Fibroblast of skin of right quadriceps (primary cell): ENCODE measurements around the gene PDPN.

Experiments used
- DNase-seq: peaks from one replicate; pipeline ENCODE4 v3.0.0-alpha.2; 2013

Gene PDPN

DNA sequence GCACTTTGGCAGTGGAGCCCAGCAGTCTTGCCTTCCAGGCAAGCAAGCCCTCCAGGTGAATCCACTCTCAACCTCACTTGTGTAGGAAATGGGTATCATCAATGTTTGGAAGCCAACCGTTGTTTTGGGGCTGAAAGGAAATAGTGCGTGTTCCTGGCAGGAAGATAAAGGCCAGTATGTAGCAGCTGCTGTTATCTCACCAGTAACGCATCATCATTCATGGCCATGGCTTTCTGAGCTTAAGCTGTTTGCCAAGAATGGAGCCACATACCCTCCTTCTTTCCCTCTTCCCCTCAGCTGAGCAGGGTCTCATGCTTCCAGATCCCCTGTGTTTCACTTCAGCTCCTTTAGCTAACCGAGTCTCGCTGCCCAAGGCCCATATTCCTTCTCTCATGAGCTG is 2.2 kb upstream of the PDPN start:
- DNase-seq: no peak

DNA sequence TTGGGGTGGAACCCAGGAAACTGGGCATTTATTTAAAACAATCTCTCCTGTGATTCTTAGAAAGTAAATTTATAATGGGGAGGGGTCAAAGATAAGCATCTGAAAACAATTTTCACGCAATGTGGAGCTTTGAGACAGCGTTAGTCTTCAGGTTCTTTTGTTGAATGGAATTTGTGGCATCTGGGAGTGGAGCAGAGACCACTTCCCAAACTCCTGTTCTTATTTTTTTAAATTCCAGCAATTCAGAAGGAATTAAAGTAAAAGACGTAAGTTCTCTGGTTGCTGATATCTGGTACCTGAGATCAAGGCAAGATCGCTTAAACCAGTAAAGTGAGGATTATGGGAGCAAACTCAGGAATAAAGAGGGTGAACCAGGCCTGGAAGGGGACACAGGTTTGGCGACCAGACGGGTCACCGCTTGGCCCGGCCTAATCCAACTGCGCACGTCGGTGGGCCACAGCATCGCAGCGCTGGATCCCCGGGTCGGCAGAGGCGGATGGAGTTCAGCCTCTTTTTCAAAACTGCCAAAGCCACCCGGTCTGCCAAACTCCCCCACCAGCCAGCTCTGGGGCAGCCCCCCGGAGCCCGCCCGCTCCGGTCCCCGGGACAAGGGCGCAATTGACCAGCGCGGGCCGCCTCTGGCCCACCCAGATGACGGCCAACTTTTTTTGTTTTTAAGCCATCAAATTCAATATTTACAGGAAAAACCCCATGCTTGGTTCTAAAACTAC is 754 bp upstream of the PDPN start:
- no peak for DNase-seq

DNA sequence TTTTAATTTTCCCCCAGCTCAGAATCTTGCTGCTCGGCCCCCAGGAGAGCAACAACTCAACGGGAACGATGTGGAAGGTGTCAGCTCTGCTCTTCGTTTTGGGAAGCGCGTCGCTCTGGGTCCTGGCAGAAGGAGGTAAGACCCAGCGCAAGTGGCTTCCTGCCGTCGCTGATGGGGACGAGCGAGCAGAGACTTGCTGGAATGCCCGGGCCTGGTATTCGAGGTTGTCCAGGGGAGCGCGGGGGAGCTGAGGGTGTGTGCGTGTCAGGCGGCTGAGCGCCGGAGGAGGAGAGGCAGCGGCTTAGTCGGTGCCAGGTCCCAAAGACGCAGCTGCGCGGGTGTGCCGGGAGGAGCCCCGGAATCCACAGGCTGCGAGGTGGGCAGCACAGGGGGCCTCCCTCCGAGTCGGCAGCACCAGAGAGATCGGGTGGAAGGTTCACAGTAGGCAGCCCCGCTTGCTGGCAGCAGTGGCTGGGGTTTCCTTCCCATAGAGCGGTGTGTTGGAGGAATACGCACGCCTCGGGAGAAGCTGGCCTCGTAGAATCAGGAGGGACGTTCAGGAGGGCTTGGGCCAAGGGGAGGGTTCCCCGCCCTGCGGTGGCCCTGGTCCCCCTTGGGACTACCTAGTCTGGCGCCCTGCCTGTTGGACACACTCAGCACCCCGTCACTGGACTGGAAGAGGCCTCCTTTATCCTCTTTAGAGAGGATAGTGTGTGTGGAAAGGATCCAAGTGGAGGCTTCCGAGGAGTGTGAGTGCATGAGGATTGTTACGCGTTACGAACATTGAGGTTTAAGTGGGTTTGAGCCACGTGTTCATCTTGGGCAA is 547 bp downstream of the PDPN start:
- DNase-seq: peak; percentile 37

DNA sequence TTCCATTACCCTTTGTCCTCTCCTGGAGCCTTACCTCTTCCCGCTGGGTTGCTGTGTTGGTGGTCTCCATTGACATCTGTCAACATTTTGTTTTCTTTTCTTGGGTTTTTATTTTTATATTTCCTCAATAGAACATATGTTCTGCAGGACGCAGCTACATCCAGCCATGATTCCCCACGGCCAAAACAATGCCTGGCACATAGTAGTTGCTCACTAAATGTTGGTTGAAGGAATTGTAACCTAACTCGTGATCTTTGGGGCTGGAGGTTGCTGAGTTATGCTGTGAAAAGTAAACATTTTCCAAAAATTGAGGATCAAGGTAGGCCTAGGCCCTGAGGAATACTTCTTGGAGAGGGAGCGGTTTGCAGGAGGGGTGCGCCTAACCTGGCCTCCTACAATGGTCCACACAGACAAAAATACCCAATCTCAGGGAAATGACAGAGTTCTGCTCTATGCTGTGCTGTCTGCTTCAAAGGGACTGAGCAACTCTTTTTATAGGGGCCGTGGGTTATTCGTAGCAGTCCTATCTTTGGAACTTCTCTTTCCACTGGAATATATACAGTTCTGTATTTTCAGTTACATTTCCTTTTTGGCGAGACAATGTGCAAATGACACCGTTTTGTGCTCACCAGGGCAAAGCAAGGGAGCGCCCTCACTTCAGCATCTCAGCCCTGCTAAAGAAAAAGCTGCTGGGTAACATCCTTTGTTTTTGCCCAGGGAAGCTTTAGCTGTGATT is 1.4 kb downstream of the PDPN start:
- no peak for DNase-seq

DNA sequence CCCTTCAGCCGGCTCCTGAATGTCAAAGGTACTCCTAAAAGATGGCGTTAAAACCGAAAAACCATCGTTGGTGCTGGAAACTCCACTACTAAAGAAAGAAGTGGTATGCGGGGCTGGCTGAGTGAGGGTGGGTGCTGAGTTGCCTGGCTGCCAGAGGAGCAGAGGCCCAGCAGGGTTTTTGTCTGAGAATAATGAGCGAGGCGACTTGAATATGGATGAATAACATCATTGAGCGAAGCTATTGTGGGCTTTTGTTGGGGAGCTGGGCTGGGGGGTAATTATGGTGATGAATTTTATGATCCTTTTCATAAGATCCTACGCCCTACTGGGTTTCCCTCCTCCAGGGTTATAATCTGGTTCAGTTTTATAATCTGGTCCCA is 2.0 kb downstream of the PDPN start:
- DNase-seq: no peak

DNA sequence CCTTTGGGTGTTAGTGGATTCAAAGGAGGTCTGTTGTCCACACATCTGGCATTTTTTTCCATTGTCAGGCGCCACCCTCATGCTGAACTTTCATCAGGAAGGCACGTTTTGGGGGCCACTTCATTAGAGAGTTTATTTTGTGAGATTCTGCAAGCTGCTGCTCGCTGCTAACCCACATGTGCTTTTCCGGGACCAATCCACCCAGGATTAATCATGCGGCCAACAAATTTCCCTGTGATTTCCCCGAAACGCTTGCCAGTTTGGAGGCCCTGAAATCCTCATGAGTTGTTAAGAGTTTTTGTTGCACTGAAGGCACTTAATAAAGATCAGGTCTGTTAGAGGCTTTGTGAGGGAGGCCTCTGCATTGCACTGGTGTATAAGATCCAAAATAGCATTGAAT is 2.4 kb downstream of the PDPN start:
- DNase-seq: no peak

DNA sequence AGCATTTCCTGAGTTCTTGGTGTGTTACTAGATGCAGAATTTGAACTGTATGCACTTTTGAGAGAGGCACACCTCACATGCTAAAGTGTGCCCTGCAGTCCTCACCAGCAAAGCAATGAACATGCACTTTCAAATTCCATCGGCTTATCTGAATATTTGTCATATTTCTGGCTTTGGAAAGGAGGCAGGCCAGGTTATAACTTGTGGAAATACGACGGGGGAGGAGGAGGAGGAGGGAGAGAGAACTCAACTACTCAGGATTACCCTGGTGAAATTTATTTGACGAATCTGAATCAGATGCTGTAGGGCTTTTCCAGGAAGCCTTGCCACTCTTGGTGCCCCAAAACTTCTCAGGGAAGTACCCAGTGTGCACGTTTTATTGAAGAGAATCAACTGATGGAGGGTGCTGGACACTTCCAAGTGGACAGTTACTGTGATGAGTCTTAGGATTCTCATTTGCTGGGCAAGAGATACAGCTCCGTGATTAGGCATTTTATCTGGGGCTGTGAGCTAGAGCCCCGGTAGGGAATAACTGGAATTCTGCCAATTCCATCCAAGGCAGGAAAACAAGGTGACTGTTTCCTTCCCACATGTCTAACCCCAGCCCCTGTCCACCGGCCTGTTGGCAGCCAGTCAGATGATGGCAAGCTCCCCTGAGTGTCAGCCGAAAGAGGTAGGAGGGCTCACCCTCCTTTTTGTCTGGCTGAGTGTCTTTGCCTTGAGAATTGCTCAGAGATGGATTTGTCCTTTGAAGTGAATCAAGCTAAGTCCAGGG is 3.8 kb downstream of the PDPN start:
- DNase-seq: peak; percentile 32

DNA sequence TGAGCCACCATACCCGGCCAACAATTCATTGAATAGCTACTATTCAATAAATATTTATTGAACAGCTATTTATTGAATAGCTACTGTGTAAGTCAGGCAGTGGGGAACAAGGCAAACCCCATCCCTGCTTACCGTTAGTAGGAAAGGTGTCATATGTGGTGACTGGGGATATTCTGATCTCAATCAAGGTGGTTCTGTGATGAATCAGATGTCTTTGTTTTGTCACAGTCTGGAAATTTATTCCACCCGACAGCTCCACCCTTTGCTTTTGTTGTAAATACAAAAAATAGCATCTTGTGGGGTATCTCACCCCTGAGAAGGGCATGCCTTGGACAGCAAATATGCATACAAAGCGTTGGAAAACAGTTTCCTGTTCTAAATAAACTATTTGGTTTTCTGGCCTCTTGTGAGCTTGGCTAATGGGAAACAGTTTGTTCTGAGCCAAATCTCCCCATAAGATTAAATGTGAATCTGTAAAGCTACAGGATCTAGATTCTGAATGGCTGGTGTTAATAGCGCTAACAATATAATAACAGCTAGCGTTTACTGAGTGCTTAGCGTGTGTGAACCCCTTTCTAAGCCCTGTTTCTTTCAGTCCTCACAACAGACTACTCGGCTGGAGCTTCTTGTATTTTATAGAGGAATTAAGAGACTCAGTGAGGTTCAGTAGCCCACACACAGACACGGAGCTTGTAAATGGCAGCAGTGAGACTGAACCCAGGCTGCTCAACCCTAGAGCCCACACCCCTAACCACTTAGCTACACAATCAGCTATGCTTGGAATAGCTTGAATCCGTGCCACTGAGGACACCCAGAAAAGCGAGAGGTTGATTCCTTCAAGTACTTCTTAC is 5.5 kb downstream of the PDPN start:
- no peak for DNase-seq

DNA sequence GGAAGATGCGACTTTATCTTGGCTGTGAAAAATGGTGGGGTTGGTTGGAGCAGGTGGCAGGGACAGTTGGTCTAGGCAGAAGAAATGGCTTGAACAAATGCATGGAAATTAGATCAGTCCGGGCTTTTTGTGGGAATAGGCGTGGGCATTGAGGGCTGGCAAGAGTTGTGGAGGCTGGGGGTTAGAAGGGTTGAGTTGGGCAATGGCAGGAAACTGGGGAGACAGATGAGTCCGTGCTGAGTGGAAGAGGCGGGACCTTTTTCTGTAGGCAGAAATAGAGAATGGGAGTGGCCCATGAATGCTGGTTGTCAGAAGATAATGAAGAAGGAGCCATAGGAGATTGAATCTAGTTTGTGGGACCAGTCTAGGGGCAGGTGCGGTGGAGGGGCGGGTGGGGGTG is 6.9 kb downstream of the PDPN start:
- DNase-seq: no peak

DNA sequence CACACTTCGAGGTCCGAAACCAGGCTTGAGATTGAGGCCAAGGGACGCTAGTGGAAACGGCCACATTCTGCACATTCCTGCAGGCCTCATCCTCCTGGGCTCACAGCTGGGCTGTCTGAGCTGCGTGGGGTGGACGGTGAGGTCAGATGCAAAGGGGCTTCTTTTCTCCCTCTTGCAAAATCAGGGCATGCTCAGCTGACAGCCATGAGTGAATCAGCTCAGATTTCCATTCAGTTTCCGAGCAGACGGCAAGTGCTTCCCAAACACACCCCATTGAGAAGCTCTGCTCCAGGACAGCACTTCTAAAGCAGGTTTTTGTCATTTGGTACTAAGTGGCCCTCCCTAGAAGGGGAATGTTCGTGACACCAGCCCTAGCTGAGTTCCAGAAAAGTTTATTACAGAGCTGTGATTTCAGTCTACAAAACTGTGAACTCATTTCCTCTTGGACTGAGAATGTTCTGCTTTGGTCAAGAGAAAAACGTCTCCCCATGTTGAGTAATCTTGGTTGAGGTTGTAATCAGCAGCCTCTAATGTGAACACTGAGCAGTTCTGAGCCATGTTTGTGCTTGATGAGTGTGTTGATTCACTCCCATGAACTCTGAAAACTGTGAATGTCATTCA is 10.0 kb downstream of the PDPN start:
- peak; percentile 72 for DNase-seq

DNA sequence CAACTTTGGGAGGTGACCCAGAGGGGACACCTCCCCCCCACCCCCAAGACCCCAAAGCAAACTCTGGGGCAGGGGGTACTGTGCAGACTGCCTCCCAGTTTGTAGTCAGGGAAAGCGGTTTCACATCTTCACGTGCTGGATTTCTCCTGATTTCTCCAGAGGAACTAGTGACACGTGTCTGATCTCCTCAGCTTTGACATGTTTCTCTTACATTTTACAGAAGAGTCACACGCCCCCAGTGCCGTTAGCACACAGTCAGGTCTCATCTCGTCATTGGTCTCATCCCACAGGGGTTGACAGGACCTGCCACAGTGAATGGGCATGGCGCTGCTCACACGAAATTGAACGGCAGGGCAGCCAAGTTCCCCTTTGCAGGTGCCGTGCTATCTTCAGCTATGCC is 11.8 kb downstream of the PDPN start:
- DNase-seq: no peak

DNA sequence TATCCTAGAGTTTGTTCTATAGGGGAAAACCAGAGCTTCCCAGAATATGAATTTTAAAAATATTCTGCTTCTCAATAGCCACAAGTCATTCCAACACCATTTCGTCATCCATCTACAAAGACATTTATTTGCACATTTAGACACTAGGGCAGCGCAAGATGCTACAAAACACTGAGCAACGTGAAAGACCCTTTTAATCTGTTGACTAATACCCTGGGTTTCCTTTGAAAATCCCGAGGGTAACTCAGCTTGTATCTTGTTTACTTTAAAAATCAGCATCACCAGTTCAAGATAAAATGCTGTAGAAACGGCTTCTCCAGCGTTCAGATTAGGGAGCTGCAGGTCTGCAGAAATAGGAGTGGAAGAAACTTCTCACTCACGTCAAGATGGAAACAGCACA is 13.5 kb downstream of the PDPN start:
- DNase-seq: no peak

DNA sequence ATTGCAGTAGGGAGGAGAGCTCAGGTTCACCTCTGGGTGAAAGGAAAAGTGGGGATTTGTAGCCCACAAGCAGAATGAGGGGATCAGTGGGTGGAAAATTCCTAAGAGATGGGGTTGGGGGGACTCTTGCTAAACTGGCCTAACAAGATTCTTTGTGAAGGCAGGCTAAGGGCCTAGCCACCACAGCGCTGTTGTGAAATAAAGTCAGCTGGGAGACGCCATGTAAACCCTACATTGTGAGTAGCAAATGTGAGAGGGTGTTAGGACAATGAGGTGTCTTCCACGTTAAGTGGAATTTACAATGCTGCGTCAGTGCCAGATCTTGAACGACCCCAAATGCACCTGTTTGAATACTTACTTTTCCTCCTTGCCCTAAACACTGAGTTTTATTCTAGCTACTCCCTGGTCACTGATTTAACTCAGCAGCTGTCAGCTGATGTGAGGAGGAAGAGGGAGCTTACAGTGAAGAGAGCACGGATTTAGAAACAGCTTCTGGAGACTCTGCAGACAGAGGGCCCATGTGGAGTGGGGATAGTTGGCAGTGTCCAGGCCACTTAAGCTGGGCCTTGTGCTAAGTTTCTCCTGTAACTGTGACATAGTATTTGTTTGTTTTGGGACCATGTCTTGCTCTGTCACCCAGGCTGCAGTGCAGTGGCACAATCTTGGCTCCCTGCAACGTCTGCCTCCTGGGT is 17.3 kb downstream of the PDPN start:
- DNase-seq: no peak

DNA sequence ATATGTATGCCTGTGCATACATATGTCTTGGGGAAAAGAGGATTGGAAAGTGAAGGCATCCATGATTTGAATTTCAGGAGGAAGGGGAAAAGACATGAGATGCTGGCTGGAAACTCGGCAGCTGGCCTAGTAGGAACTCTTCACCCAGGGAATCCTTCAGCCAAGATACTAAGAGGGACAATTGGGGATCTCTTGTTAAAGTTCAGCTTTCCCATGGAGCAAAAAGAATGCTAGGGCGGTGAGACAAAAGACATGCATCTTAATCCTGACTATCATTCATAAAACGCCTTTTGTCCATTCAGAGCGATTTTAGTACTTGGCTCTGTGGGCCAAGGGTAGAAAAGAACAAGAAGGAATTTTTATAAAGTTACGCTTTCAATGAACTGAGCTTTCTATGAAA is 20.5 kb downstream of the PDPN start:
- no peak for DNase-seq

DNA sequence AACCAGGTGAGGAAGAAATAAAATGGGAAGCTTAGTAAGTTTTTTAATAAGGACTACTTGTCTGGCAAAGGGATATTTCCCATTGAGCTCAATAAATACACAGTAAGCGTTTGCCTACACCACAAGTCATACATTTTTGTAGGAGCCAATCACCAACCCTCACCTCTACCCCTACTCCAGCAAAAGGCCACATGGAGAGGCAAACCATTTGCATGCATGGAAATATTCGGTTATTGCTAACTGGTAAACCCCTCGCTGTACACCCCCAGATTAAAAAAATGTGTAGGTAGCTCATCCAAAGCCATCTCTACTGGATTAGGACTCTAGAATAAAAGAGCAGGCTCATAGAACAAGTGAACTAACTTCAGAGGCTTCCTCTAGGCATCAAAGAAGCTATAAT is 21.1 kb downstream of the PDPN start:
- no peak for DNase-seq

DNA sequence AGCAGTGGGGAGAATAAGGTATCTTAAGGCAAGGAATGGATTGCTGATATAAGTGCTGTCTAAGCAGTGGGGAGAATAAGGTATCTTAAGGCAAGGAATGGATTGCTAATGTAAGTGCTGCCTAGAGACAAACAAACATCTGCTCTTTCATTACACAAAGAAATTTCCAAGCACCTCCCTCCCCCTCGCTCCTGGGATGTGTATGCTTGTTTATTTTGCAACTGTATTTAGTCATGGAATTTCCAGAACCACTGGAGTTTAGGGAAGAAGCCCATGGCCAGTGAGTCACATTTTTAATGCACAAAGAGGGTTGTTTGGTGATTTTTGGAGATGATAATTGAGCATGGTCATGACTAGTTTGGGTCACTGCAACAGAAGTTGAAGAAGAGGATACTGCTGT is 21.5 kb downstream of the PDPN start:
- peak; percentile 70 for DNase-seq

DNA sequence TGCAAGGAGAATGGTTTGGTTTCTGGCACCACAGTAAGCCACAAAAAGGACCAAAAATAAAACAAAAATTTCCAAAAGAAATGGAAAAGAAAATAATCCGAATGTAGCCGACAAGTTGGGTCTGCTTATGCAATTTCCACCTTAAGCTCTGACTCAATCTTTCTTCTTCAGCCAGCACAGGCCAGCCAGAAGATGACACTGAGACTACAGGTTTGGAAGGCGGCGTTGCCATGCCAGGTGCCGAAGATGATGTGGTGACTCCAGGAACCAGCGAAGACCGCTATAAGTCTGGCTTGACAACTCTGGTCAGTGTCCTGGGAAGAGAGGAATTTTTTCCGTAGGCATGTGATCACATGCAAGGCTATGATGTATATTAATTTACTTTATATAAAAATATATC is 23.4 kb downstream of the PDPN start:
- DNase-seq: no peak

DNA sequence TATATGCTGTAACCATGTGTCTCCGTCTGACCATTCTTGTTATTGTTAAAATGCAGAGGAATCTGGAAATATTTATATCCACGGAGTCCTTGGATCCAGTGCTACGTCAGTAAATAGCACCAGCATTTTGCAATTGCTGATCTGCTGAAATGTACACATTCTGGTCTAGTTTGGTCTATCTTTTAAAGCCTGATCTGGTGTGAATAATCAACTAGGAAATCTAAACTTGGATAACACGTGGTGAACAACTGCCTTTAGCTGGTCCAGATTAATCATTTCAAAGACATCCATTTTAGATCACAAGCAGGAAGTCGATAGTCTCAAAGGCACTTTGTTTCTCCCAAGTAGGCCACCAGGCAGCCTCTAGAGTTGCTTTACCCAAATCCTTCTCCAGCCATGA is 32.6 kb downstream of the PDPN start:
- DNase-seq: no peak

DNA sequence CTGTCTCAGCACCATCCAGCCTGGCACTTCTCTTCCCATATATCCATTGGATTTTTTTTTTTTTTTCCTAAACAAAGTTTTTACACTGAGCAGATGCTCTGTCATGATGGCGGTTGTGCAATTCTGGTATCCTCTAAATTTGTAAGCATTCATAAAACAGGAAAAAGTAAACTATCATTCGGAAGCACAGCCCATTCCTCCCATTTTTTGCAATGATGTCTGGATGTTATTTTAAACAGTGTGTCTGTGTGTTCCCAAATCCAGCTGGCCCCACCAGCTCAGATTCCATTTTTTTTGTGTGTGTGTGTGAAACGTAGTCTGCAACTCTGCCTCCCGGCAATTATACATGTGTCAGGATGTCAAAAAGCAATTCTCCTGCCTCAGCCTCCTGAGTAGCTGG is 33.5 kb downstream of the PDPN start:
- DNase-seq: no peak

DNA sequence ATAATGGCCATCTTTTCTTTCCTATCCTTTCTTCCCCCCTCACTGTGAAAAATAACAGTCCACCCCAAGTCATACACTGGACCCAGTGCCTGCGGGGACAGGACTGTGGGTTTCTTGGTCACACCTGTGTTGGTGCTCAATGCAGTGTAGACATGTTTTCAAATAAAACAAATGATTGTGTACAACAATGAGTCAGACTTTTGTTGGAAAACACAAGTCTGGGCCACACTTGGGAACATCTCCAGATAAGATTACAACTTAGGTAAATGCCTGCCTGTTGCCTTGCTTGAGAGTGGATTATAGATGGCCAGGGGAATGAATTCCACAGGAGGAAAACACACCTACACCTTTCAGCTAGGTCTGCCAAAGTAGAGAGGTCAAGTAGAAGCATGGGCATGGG is 34.1 kb downstream of the PDPN start:
- no peak for DNase-seq

DNA sequence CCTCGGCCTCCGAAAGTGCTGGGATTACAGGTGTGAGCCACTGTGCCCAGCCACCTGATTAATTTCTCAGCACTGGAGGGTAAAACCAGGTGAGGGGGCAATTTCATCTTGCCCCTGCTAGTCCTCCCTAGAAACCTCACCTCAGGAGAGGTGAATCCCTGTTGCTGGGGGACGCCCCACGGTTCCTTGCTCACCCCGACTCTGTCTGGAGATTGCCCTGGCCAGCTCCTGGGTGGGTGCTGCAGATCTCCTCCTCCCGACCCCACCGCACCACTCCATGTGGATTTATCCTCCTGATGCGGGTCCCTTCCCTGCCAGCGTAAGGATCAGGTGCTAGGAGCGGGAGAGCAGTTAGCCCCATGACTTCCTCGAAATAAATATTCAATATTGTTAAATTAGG is 34.9 kb downstream of the PDPN start:
- DNase-seq: no peak
